H1 (cell line): ENCODE results near the gene ABI3BP. TPM values are rescaled to one million over a fixed set of nuclear protein-coding genes. Genes with fewer than 3 reads are reported as not detected.

Source experiments
- CTCF ChIA-PET: fragments of 300-600 bp; sonication (Branson Sonifier 250); formaldehyde crosslinking; loops from one replicate; lab custom pipeline; 2021; ENCODE audit not compliant: partially characterized antibody; lab: Charles Lee
- POLR2A ChIA-PET: fragments of 300-600 bp; sonication (Branson Sonifier 250); formaldehyde crosslinking; loops from one replicate; lab custom pipeline; 2021; ENCODE audit warnings: inconsistent platforms; ENCODE audit not compliant: partially characterized antibody; lab: Charles Lee
- DNase-seq, 2 experiments: peaks; one replicate each; pipeline versions ENCODE4 v3.0.0 to v3.0.0-alpha.2; 2010 to 2022; ENCODE audit warnings: low spot score in 2 of 2, low read depth in 1 of 2, mixed read lengths in 1 of 2
- FAIRE-seq: peaks from 2 replicates; lab custom pipeline; 2011; peaks lifted over from hg19 to GRCh38; lab: Jason Lieb, UNC
- H2AFZ ChIP-seq: 2 replicates; pipeline ENCODE4 v1.8.1; 2012; ENCODE audit warnings: low read length, inconsistent platforms
- H2AK5ac ChIP-seq: 2 replicates; pipeline ENCODE4 v1.6.1; 2013; ENCODE audit warnings: low read depth, low read length
- H2BK120ac ChIP-seq: replicated peaks from 2 replicates; pipeline ENCODE3; 2013; ENCODE audit warnings: low read depth, low read length, inconsistent platforms
- H2BK12ac ChIP-seq: 2 replicates; pipeline ENCODE4 v1.6.1; 2013; ENCODE audit warnings: low read depth, low read length
- H2BK15ac ChIP-seq: 2 replicates; pipeline ENCODE4 v1.6.1; 2013; ENCODE audit warnings: low read length
- H2BK20ac ChIP-seq: 2 replicates; pipeline ENCODE4 v1.6.1; 2013; ENCODE audit warnings: low read length
- H2BK5ac ChIP-seq: 2 replicates; pipeline ENCODE4 v1.6.1; 2013; ENCODE audit warnings: low read depth, low read length
- H3K14ac ChIP-seq: 2 replicates; pipeline ENCODE4 v1.6.1; 2013; ENCODE audit warnings: inconsistent platforms; ENCODE audit not compliant: insufficient read length
- H3K18ac ChIP-seq: 2 replicates; pipeline ENCODE4 v1.6.1; 2013; ENCODE audit warnings: low read length; ENCODE audit errors: extremely low read depth
- H3K23ac ChIP-seq: 2 replicates; pipeline ENCODE4 v1.6.1; 2013; ENCODE audit warnings: inconsistent platforms; ENCODE audit not compliant: insufficient read length
- H3K23me2 ChIP-seq: 2 replicates; pipeline ENCODE4 v1.6.1; 2013; ENCODE audit warnings: low read depth, low read length
- H3K27ac ChIP-seq: 2 replicates; pipeline ENCODE4 v1.6.1; 2011; ENCODE audit warnings: low read depth, low read length, inconsistent platforms
- H3K27me3 ChIP-seq, 4 experiments: replicated peaks in 1 of 4; 1 replicate in 1 of 4; 2 replicates in 3 of 4; pipeline versions ENCODE4 v1.6.1 to v1.8.1; 2011 to 2013; ENCODE audit warnings: low read length in 3 of 4, mild to moderate bottlenecking in 3 of 4, inconsistent platforms in 2 of 4, mixed read lengths in 2 of 4, moderate library complexity in 1 of 4; ENCODE audit not compliant: control insufficient read depth in 3 of 4, insufficient read depth in 3 of 4; ENCODE audit errors: extremely low read depth in 1 of 4
- H3K36me3 ChIP-seq, 4 experiments: 2 replicates each; pipeline versions ENCODE4 v1.6.1 to v1.8.1; 2011 to 2013; ENCODE audit warnings: mild to moderate bottlenecking in 4 of 4, low read length in 3 of 4, moderate library complexity in 2 of 4, control low read depth in 1 of 4, inconsistent platforms in 1 of 4; ENCODE audit not compliant: insufficient read depth in 4 of 4, control insufficient read depth in 2 of 4
- H3K4ac ChIP-seq: replicated peaks from 2 replicates; pipeline ENCODE3; 2013; ENCODE audit warnings: low read length, low read depth, mixed read lengths, inconsistent platforms; ENCODE audit not compliant: insufficient read length
- H3K4me1 ChIP-seq, 4 experiments: replicated peaks in 1 of 4; 1 replicate in 1 of 4; 2 replicates in 3 of 4; pipeline versions ENCODE4 v1.6.1 to v1.8.1; 2011 to 2013; ENCODE audit warnings: low read length in 3 of 4, inconsistent platforms in 2 of 4, mixed read lengths in 1 of 4; ENCODE audit not compliant: insufficient read depth in 4 of 4, control insufficient read depth in 3 of 4
- H3K4me2 ChIP-seq, 2 experiments: 2 replicates each; pipeline versions ENCODE4 v1.6.1 to v1.8.1; 2011 to 2013; ENCODE audit warnings: low read depth in 2 of 2, low read length in 2 of 2, control low read depth in 1 of 2, inconsistent platforms in 1 of 2, mild to moderate bottlenecking in 1 of 2; ENCODE audit not compliant: insufficient read depth in 1 of 2
- H3K4me3 ChIP-seq, 4 experiments: fragments of 200-600, 300-600 bp in 1 of 4; sonication (generic), shearing (Covaris generic), sonication (Bioruptor Twin) in 1 of 4; 2 replicates each; pipeline versions ENCODE4 v1.5.1 to v1.8.1; 2011 to 2016; ENCODE audit warnings: low read length in 4 of 4, low read depth in 3 of 4, control low read depth in 2 of 4, inconsistent platforms in 2 of 4, mild to moderate bottlenecking in 2 of 4, mixed read lengths in 1 of 4, moderate library complexity in 1 of 4; ENCODE audit not compliant: insufficient read depth in 2 of 4; ENCODE audit errors: extremely low read depth in 1 of 4
- H3K56ac ChIP-seq: replicated peaks from 2 replicates; pipeline ENCODE3; 2013; ENCODE audit warnings: low read depth, mild to moderate bottlenecking, mixed read lengths, low read length, inconsistent platforms; ENCODE audit not compliant: insufficient read length
- H3K79me1 ChIP-seq: 2 replicates; pipeline ENCODE4 v1.6.1; 2013; ENCODE audit warnings: low read depth, low read length, control low read depth
- H3K79me2 ChIP-seq, 2 experiments: 2 replicates each; pipeline versions ENCODE4 v1.6.1 to v1.8.1; 2012 to 2013; ENCODE audit warnings: low read length in 2 of 2, mild to moderate bottlenecking in 2 of 2, inconsistent platforms in 1 of 2; ENCODE audit not compliant: insufficient read depth in 2 of 2, control insufficient read depth in 1 of 2
- H3K9ac ChIP-seq, 4 experiments: replicated peaks in 1 of 4; 1 replicate in 1 of 4; 2 replicates in 3 of 4; pipeline versions ENCODE4 v1.6.1 to v1.8.1; 2011 to 2013; ENCODE audit warnings: low read depth in 3 of 4, low read length in 3 of 4, control low read depth in 2 of 4, mild to moderate bottlenecking in 2 of 4, moderate library complexity in 2 of 4, inconsistent platforms in 1 of 4; ENCODE audit errors: extremely low read depth in 1 of 4
- H3K9me3 ChIP-seq, 2 experiments: 2 replicates each; pipeline versions ENCODE4 v1.6.1 to v1.8.1; 2012 to 2013; ENCODE audit warnings: mild to moderate bottlenecking in 2 of 2, moderate library complexity in 2 of 2, control low read depth in 1 of 2, inconsistent platforms in 1 of 2, low read depth in 1 of 2, low read length in 1 of 2, mixed read lengths in 1 of 2; ENCODE audit not compliant: insufficient read depth in 2 of 2
- H4K20me1 ChIP-seq, 2 experiments: replicated peaks in 1 of 2; 2 replicates each; pipeline versions ENCODE3 to v1.8.1; 2011 to 2013; ENCODE audit warnings: inconsistent platforms in 2 of 2, low read length in 2 of 2, mild to moderate bottlenecking in 1 of 2; ENCODE audit not compliant: insufficient read depth in 2 of 2, control insufficient read depth in 1 of 2
- H4K5ac ChIP-seq: 2 replicates; pipeline ENCODE4 v1.6.1; 2013; ENCODE audit warnings: low read length, low read depth, mixed read lengths, inconsistent platforms; ENCODE audit not compliant: insufficient read length
- H4K8ac ChIP-seq: 2 replicates; pipeline ENCODE4 v1.8.0; 2013; ENCODE audit warnings: mild to moderate bottlenecking, moderate library complexity, low read length, inconsistent platforms; ENCODE audit not compliant: insufficient read depth; ENCODE audit errors: extremely low read depth
- H4K91ac ChIP-seq: replicated peaks from 2 replicates; pipeline ENCODE3; 2013; ENCODE audit warnings: low read length, mixed read lengths, inconsistent platforms; ENCODE audit not compliant: insufficient read length
- BACH1 ChIP-seq: IDR thresholded peaks from 2 replicates; pipeline ENCODE4 v1.6.1; 2012; ENCODE audit warnings: low read length, improper control_type of control experiment
- CBX8 ChIP-seq: fragments of 300-800, 300-1000 bp; sonication (generic); IDR thresholded peaks from 2 replicates; pipeline ENCODE4 v1.7.1; 2016; ENCODE audit warnings: low read depth, low read length, borderline replicate concordance
- CHD1 ChIP-seq: IDR thresholded peaks from 2 replicates; pipeline ENCODE4 v1.6.1; 2012; ENCODE audit warnings: low read depth, low read length, improper control_type of control experiment
- CREB1 ChIP-seq: IDR thresholded peaks from 2 replicates; pipeline ENCODE4 v1.6.1; 2012; ENCODE audit warnings: inconsistent platforms
- JUND ChIP-seq: IDR thresholded peaks from 2 replicates; pipeline ENCODE4 v1.6.1; 2011; ENCODE audit warnings: mild to moderate bottlenecking, improper control_type of control experiment, low read length
- KDM4A ChIP-seq: IDR thresholded peaks from one replicate; pipeline ENCODE4 v1.7.1; 2012; ENCODE audit warnings: low read depth, mild to moderate bottlenecking, moderate library complexity, low read length, inconsistent platforms; ENCODE audit not compliant: severe bottlenecking
- KDM5A ChIP-seq: fragments of 200-600 bp; IDR thresholded peaks from 2 replicates; pipeline ENCODE4 v1.7.1; 2012; ENCODE audit warnings: mild to moderate bottlenecking, low read length, inconsistent platforms, mixed read lengths
- PHF8 ChIP-seq: fragments of 200-600 bp; sonication (generic); conservative IDR thresholded peaks from 2 replicates; pipeline ENCODE4 v1.7.1; 2012; ENCODE audit warnings: low read depth, mild to moderate bottlenecking, inconsistent platforms, low read length, moderate library complexity
- POLR2A ChIP-seq, 2 experiments: IDR thresholded peaks; 1 replicate in 1 of 2; 2 replicates in 1 of 2; pipeline ENCODE4 v1.6.1; 2011; ENCODE audit warnings: low read depth in 2 of 2, low read length in 2 of 2, mild to moderate bottlenecking in 2 of 2; ENCODE audit errors: control extremely low read depth in 1 of 2
- POLR2AphosphoS5 ChIP-seq: IDR thresholded peaks from 2 replicates; pipeline ENCODE4 v1.6.1; 2011; ENCODE audit warnings: low read depth, low read length
- RFX5 ChIP-seq: IDR thresholded peaks from 2 replicates; pipeline ENCODE4 v1.6.1; 2011; ENCODE audit warnings: low read depth, low read length, improper control_type of control experiment, borderline replicate concordance
- SRF ChIP-seq: IDR thresholded peaks from 2 replicates; pipeline ENCODE4 v1.6.1; 2011; ENCODE audit warnings: mild to moderate bottlenecking, low read depth, low read length, moderate library complexity
- TAF1 ChIP-seq: IDR thresholded peaks from 2 replicates; pipeline ENCODE4 v1.6.1; 2011; ENCODE audit warnings: mild to moderate bottlenecking, low read depth, low read length
- TEAD4 ChIP-seq: IDR thresholded peaks from 2 replicates; pipeline ENCODE4 v1.6.1; 2012; ENCODE audit warnings: low read depth, low read length, inconsistent platforms, mixed read lengths
- YY1 ChIP-seq: IDR thresholded peaks from 2 replicates; pipeline ENCODE4 v1.6.1; 2011; ENCODE audit warnings: low read depth, mild to moderate bottlenecking, low read length
- polyA plus RNA-seq, 7 experiments: library from polyadenylated mRNA; depleted of rRNA in 3 of 7; stranded (reverse) in 5 of 7; unstranded in 2 of 7; fragments of >200 nt in 5 of 7; fragments of 200-250 nt in 2 of 7; gene quantifications; 1 replicate in 5 of 7; 2 replicates in 1 of 7; 4 replicates in 1 of 7; pipeline versions ENCODE4 v1.2.1 to v1.2.3, GENCODE V29; 2011 to 2013; ENCODE audit warnings: missing spikeins in 2 of 7, mixed read lengths in 2 of 7
- total RNA-seq: library from RNA; stranded (reverse); fragmentation: NEBNext Ultra II Directional; extraction: Animal tissue kit (Norgen Biotek cat#: 25700); gene quantifications from 2 replicates; pipeline ENCODE4 v1.2.1, GENCODE V29; 2021
- TF ChIP-seq, protein P1 (sequence below): IDR thresholded peaks from 2 replicates; pipeline ENCODE4 v1.6.1; 2012; ENCODE audit warnings: inconsistent platforms
- TF ChIP-seq, protein P2 (sequence below): IDR thresholded peaks from 2 replicates; pipeline ENCODE4 v1.6.1; 2011; ENCODE audit warnings: low read depth, mild to moderate bottlenecking, low read length; ENCODE audit not compliant: insufficient read depth

ABI3BP gene
- total and polyA plus RNA-seq, 2 of the 8 experiments (the other 6 are each of a cell fraction or from before 2014, with no cell fraction given), result 0.08 to 0.32 TPM

DNA sequence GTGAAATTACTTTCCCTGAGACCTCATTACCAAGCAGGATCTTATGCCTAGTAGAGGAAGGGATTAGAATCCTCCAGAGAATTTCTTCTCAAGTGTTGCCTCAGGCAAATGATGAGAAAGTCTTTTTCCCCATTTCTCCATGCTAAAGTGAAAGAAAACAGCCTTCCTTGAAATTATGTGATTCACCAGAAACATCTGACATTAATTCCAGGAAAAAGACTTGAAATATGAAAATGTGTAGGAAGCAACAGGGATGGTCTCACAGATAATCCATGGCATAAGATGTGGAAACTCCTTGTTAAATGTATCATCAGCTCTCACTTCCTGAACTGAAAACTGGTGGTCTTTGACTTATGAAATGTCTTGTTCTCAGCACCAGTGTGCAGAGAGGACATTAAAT lies 17.9 kb upstream of the ABI3BP start:
- Histone ChIP-seq H3K18ac (no peak overlapping the region), H2BK120ac (no peak overlapping the region), H2AK5ac (no peak overlapping the region), H2BK12ac (no peak overlapping the region), H3K56ac (no peak overlapping the region), H3K79me2 (no peaks in the 10 kb centered on the region), H3K14ac (no peak overlapping the region), H4K91ac (no peak overlapping the region), H3K4me3 (no peak overlapping the region), H3K36me3 (no peaks in the 10 kb centered on the region), H3K27ac (no peak overlapping the region), H4K20me1 (no peaks in the 10 kb centered on the region), H2BK20ac (no peak overlapping the region), H3K4ac (no peak overlapping the region), H3K27me3 (no peaks in the 10 kb centered on the region), H3K9me3 (peaks cover 6 to 13% of the 10 kb centered on the region in 2 experiments; a peak in 3 of 4 replicates), H2AFZ (no peak overlapping the region), H3K23me2 (no peaks in the 10 kb centered on the region), H4K8ac (no peak overlapping the region), H3K4me1 (no peaks in the 10 kb centered on the region), H2BK5ac (no peak overlapping the region), H3K79me1 (no peaks in the 10 kb centered on the region), H4K5ac (no peak overlapping the region), H2BK15ac (no peak overlapping the region), H3K9ac (no peak overlapping the region), H3K4me2 (no peak overlapping the region), H3K23ac (no peak overlapping the region)
- CTCF ChIA-PET, result no interaction called here
- TF ChIP-seq TAF1 (no peak), CREB1 (no peak), YY1 (no peak), RFX5 (no peak), SRF (no peak), PHF8 (no peak), KDM4A (no peak), POLR2AphosphoS5 (no peak), JUND (no peak), CBX8 (no peak), TEAD4 (no peak), POLR2A (IDR thresholded peaks at IDR 0.05; ENCODE audit: control extremely low read depth in 1 of 2, low read depth in 2 of 2, low read length in 2 of 2) (no peak), BACH1 (no peak), CHD1 (no peak), KDM5A (no peak)
- TF ChIP-seq, protein P1, sequence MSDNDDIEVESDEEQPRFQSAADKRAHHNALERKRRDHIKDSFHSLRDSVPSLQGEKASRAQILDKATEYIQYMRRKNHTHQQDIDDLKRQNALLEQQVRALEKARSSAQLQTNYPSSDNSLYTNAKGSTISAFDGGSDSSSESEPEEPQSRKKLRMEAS, result no peak
- TF ChIP-seq, protein P2, sequence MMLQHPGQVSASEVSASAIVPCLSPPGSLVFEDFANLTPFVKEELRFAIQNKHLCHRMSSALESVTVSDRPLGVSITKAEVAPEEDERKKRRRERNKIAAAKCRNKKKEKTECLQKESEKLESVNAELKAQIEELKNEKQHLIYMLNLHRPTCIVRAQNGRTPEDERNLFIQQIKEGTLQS, result no peak
- DNase-seq (no peak), FAIRE-seq (no peak)
- POLR2A ChIA-PET, result no interaction called here
